SJCRH30 (cell line): ENCODE measurements around the gene PSMB9. TPM values are rescaled to one million over a fixed set of nuclear protein-coding genes. Genes with fewer than 3 reads are reported as not detected.
"Not testable (repeated sequence)": the region's sequence is repeated elsewhere in the genome, so short reads cannot be mapped to it uniquely, and the experiment has no call there.

Experiments
- DNase-seq, 2 experiments: peaks; one replicate each; pipeline ENCODE4 v3.0.0-alpha.2; 2015 to 2020
- H3K27ac ChIP-seq: fragments of 250-450 bp; sonication (Bioruptor Pico); 2 replicates; pipeline ENCODE4 v1.5.1; 2020; ENCODE audit warnings: mild to moderate bottlenecking, moderate library complexity
- H3K27me3 ChIP-seq: fragments of 250-450 bp; sonication (Bioruptor Pico); 2 replicates; pipeline ENCODE4 v1.5.1; 2020; ENCODE audit warnings: mild to moderate bottlenecking, moderate library complexity
- H3K36me3 ChIP-seq: fragments of 250-450 bp; sonication (Bioruptor Pico); 2 replicates; pipeline ENCODE4 v1.5.1; 2020; ENCODE audit warnings: mild to moderate bottlenecking, moderate library complexity
- H3K4me1 ChIP-seq: fragments of 250-450 bp; sonication (Bioruptor Pico); 2 replicates; pipeline ENCODE4 v1.5.1; 2020; ENCODE audit warnings: mild to moderate bottlenecking, moderate library complexity
- H3K4me3 ChIP-seq: fragments of 250-450 bp; sonication (Bioruptor Pico); 2 replicates; pipeline ENCODE4 v1.5.1; 2020; ENCODE audit warnings: mild to moderate bottlenecking, moderate library complexity
- H3K9me3 ChIP-seq: fragments of 250-450 bp; sonication (Bioruptor Pico); replicated peaks from 2 replicates; pipeline ENCODE4 v1.5.1; 2020; ENCODE audit warnings: mild to moderate bottlenecking, moderate library complexity
- total RNA-seq: library from RNA; depleted of rRNA; stranded (reverse); fragments of >200 nt; shearing (Covaris generic); gene quantifications from 2 replicates; pipeline ENCODE4 v1.2.3, GENCODE V29; 2014; rRNA removed

The PSMB9 gene
- total RNA-seq = 0.18 TPM in 1 of 2 replicates, not detected in the other

DNA sequence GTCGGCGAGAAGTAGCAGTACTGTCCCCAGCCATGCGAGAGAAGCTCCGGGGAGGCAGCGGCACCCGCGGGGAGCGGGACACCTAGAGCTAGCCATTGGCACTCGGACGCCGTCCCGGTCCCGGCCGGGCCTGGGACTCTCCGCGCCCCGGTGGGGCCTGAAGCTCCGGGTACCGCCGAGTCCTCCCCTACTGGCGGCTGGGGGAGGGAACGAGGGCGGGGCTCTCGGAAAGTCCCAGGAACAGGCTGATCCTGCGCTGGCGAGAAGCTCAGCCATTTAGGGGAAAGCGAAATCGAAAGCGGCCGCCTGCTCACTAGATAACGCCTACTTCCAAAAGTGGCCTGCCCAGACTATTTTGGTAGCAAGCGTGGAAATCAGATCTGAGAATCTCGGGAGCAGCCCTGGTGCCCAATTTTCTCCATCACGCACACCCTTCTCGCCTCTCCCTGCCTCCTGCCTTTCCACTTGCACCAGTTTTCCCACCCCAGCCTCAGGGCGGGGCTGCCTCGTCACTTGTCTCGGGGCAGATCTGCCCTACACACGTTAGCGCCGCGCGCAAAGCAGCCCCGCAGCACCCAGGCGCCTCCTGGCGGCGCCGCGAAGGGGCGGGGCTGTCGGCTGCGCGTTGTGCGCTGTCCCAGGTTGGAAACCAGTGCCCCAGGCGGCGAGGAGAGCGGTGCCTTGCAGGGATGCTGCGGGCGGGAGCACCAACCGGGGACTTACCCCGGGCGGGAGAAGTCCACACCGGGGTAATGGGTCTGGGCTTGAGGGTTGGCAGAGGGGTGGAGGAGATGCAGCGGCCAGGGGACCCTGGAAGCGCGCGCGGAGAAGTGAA is at the start of gene PSMB9, which contains the start of gene TAP1:
Gene PSMB9 (plus strand): TSS at position 652 of the 835 bp plus-strand sequence. CDS start 38 bp downstream, at position 690.
Gene TAP1 (minus strand): TSS at position 164 of the 835 bp plus-strand sequence. CDS start 68 bp downstream, at position 96.
- DNase-seq = peak; percentile 79 to 81
- Histone ChIP-seq H3K27ac (no peak within 1 kb of the TSS), H3K27me3 (peaks cover 19% of the 10 kb centered on the region), H3K4me1 (peaks cover 2% of the 10 kb centered on the region; the same call in 1 of the 2 replicates), H3K36me3 (no peaks in the 10 kb centered on the region), H3K4me3 (peak within 1 kb of the TSS; percentile 58), H3K9me3 (no peaks in the 10 kb centered on the region)

DNA sequence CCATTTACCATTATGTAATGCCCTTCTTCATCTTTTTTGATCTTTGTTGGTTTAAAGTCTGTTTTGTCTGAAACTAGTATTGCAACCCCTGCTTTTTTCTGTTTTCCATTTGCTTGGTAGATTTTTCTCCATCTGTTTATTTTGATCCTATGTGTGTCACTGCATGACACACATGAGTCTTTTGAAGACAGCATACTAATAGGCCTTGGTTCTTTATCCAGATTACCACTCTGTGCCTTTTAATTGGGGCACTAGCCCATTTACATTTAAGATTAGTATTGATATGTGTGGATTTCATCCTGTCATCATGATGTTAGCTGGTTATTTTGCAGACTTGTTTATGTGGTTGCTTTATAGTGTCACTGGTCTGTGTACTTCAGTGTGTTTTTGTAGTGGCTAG is 48.6 kb upstream of the PSMB9 start:
- H3K27ac ChIP-seq, H3K4me3 ChIP-seq, H3K36me3 ChIP-seq, DNase-seq, H3K9me3 ChIP-seq, H3K27me3 ChIP-seq: not testable (repeated sequence)
- H3K4me1 ChIP-seq = peaks cover 10% of the 10 kb centered on the region

DNA sequence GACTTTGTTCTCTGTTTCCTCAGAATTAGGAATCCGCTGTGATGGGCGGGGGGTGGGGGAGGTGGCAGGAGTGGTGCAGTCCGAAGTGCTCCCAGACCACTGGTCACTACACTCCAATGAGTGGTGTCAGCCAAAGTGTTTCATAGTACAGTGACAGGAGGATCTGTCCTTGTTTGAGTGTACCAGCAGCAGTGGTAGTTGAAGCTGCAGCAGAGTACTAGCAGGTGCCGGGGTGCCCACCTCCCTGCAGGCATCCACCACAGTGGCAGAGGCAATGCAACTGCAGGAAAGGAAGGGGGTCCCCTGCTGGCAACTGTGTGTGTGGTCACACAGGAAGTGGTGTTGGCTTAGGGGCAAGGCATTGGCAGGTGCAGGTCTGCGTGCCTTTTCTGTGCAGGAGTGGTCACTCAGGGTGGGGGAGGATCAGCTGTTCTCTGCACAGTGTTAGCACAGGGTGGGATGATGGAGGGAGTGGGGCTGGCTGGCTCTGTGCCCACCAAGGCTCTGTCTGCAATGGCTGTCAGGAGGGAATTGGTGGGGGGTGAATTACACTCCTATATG is 46.9 kb upstream of the PSMB9 start:
- DNase-seq = peak; percentile 73 to 76
- Histone ChIP-seq H3K27me3 (no peaks in the 10 kb centered on the region; the same call in 1 of the 2 replicates), H3K36me3 (no peaks in the 10 kb centered on the region), H3K9me3 (no peaks in the 10 kb centered on the region), H3K4me1 (peaks cover 10% of the 10 kb centered on the region), H3K27ac (no peak overlapping the region), H3K4me3 (no peak overlapping the region)

DNA sequence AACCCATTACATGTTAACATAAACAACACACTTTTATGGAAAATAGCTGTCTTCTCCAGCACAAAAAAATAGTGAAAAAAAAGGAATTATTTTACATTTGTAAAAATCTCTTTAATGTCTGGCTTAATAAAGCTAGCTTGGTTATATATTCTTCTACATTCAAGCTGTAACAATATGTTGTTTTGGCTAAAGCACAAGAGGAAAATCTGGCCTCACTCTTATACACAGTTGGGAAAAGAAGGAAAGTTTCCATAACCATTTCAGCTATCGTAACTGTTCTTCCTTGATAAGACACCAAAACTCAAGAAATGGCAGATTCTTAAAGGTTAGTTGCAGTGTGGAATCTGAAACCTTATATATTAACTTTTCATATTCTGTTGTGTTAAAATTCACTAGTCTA is 44.8 kb upstream of the PSMB9 start:
- Histone ChIP-seq H3K9me3 (no peaks in the 10 kb centered on the region), H3K4me3 (no peak overlapping the region), H3K27me3 (no peaks in the 10 kb centered on the region), H3K4me1 (peaks cover 10% of the 10 kb centered on the region), H3K36me3 (no peaks in the 10 kb centered on the region), H3K27ac (no peak overlapping the region)
- DNase-seq = no peak

DNA sequence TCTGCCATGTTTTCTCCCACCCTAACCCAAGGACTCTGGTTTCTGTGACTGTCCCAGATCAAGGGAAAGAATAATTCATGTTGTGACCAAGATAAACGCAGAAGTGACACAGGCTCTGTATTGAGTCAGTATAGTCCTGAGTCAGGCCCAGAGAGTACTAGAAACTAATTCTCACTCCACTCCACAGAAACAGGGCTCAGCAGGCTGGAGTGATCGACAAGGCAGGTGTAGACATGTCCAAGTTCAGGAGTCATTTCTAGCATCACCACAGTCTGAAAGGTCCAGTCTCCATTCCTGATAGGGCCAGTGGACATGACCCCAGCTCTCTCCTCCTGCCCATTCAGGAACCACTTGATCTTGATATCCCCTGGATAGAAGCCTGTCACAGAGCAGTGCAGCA is 39.8 kb upstream of the PSMB9 start:
- Histone ChIP-seq H3K4me3 (no peak overlapping the region), H3K27me3 (no peaks in the 10 kb centered on the region), H3K4me1 (peaks cover 6% of the 10 kb centered on the region), H3K27ac (no peak overlapping the region), H3K36me3 (no peaks in the 10 kb centered on the region), H3K9me3 (no peaks in the 10 kb centered on the region)
- no peak for DNase-seq

DNA sequence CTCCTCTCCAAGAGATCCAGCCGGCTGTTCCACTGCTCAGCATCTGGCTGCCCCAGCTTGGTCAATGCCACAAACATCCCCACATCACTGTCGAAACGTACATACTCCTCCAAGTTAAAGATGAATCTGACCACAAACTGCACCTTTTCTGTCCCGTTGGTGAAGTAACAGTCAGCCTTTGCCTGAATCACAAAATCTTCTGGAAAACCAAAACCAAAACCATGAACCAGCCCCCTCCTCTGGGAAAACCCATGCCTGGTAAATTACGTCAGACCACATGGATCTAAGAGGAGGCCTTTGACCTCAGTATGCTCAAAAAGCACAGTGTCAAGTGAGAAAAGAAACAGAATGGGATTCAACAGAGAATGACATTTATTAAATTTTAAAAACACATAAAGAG is 38.9 kb upstream of the PSMB9 start:
- no peaks in the 10 kb centered on the region for H3K36me3 ChIP-seq
- H3K27ac ChIP-seq = no peak overlapping the region
- H3K4me1 ChIP-seq = peaks cover 14% of the 10 kb centered on the region
- no peak for DNase-seq
- no peaks in the 10 kb centered on the region for H3K9me3 ChIP-seq
- H3K27me3 ChIP-seq = no peaks in the 10 kb centered on the region
- H3K4me3 ChIP-seq = no peak overlapping the region

DNA sequence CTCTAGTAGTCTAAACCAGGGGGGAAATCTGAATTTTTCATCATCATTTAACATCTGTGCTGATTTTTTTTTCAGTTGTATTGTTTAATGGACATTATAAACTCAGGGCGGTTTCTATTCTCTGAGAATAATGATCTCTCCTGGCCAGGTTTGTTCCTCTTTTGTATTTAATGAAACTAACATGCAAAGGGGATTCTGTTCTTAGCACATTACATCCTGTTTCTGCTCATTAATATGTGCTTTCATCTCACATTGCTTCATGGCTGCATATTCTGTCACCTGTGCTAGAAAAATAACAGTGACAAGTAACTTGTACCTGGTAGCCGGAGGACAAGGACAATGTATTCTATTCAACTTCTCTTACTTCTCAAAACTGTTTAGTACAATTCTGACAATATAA is 38.0 kb upstream of the PSMB9 start:
- DNase-seq = no peak
- Histone ChIP-seq H3K27ac (no peak overlapping the region), H3K36me3 (no peaks in the 10 kb centered on the region), H3K9me3 (no peaks in the 10 kb centered on the region), H3K4me1 (peaks cover 23% of the 10 kb centered on the region), H3K27me3 (no peaks in the 10 kb centered on the region), H3K4me3 (no peak overlapping the region)

DNA sequence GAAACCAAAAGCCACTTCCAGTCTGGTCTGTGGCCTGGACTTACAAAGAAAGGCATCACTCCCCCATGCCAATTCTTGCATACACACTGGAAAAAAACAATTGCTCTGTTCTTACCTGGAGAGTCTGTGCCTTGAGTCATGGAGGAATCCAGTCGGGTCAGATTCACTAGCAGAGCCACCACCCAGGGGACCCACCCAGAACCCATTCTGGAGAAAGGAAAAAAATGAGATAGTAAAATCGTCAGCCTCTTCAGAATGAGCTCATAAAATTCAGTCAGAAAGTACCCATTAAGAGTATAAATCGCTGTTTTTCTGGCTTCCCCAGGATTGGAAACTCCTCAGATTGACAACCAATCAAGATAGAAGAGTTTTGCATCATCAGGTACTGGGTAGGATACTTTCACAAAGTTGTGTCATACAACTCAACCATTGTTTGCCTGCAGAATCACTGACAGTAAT is 37.2 kb upstream of the PSMB9 start, which contains the start of gene HLA-DOB:
Gene HLA-DOB (minus strand): TSS at position 257 of the 459 bp plus-strand sequence. CDS start 51 bp downstream, at position 206.
- Histone ChIP-seq H3K9me3 (no peaks in the 10 kb centered on the region), H3K27me3 (no peaks in the 10 kb centered on the region), H3K4me3 (no peak within 1 kb of the TSS), H3K4me1 (peaks cover 30% of the 10 kb centered on the region), H3K27ac (no peak within 1 kb of the TSS), H3K36me3 (no peaks in the 10 kb centered on the region)
- no peak for DNase-seq

DNA sequence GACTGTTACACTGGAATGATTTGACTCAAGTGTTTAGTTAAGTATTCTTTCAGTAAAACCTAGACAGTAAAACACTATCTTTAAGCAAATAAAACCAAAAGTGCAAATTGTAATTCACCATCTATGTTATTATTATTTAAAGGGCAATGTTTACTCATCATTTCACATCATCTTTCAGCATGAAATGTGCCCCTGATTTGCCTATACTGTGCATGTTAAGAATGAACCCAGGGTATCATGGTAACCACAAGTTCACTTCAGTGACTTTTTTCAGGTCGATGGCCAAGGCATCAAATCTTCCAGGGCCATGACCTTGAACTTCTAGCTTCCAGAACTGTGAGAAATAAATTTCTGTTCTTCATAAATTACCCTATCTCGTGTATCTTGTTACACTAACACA is 35.1 kb upstream of the PSMB9 start:
- DNase-seq = no peak
- H3K36me3 ChIP-seq = no peaks in the 10 kb centered on the region
- peaks cover 30% of the 10 kb centered on the region for H3K4me1 ChIP-seq
- H3K4me3 ChIP-seq = no peak overlapping the region
- no peaks in the 10 kb centered on the region for H3K27me3 ChIP-seq
- H3K9me3 ChIP-seq = no peaks in the 10 kb centered on the region
- H3K27ac ChIP-seq = peak overlapping the region; percentile 92

DNA sequence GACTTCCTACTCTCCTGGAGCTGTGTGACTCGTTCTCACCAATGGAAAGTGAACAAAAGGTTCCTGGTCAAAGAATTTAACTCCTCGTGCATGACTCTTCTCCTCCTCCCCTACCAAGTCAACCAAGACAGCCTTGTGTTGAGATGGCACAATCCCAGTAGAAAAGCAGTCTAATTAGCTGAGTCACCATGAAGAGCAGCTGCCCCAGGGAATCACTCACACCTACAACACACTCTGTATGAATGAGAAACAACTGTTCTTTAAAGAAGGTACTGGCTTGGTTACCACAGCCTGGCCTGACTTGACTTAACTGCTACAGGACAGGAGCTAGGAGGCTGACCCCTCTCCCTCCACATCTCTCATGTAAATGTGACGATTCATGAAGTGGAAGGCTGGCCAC is 34.3 kb upstream of the PSMB9 start:
- no peak overlapping the region for H3K4me3 ChIP-seq
- peaks cover 30% of the 10 kb centered on the region for H3K4me1 ChIP-seq
- peak overlapping the region; percentile 92 for H3K27ac ChIP-seq
- no peaks in the 10 kb centered on the region for H3K27me3 ChIP-seq
- peak; percentile 88 to 96 for DNase-seq
- no peaks in the 10 kb centered on the region for H3K36me3 ChIP-seq
- H3K9me3 ChIP-seq = no peaks in the 10 kb centered on the region

DNA sequence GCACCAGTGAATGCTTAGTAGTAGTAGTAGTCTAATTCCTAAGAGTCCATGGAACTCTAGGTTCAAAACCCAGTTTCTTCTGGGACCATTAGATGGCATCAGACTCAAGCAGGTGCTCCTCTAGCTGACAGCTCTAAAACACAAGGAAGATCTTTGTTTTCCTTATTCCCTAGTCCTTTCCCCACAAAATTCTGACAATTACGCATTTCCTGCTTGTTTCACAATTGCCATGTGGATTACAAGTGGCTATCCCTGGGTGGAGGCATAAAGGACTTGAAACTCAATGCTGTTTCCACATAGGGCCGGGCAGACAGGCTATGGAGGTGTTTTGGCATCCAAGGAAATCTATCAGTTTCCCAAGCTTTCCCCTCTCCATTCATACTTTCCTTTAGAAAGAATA is 28.0 kb upstream of the PSMB9 start:
- Histone ChIP-seq H3K4me3 (no peak overlapping the region), H3K4me1 (peaks cover 8% of the 10 kb centered on the region)
- DNase-seq = no peak

DNA sequence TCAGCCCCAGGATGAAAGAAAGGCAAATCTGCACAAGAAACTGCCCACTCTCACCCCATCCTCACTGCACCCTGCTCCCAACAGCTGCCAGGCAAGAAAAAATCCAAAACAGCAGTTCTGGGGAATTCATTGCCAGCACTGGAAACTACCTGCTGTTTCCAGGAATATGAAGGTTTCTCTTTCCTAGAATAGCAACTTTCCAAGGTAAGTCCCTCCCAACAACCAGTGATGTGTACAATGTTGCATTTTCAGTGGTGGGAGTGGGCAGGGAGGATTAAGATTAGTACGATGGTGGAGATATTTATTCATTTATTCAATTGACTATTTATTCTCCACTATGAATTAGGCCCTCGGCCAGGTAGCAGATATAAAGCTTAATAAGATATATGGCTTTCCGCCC is 27.0 kb upstream of the PSMB9 start:
- Histone ChIP-seq H3K27me3 (no peaks in the 10 kb centered on the region), H3K9me3 (no peaks in the 10 kb centered on the region), H3K27ac (no peak overlapping the region), H3K4me3 (no peak overlapping the region), H3K4me1 (no peaks in the 10 kb centered on the region; the same call in 1 of the 2 replicates), H3K36me3 (peaks cover 5% of the 10 kb centered on the region; the same call in 1 of the 2 replicates)
- DNase-seq = no peak

More for the DNA sequence above, 28.0 kb upstream of the PSMB9 start:
- no peaks in the 10 kb centered on the region for H3K9me3 ChIP-seq
- H3K27ac ChIP-seq = no peak overlapping the region
- no peaks in the 10 kb centered on the region for H3K27me3 ChIP-seq
- H3K36me3 ChIP-seq = peaks cover 5% of the 10 kb centered on the region; the same call in 1 of the 2 replicates

DNA sequence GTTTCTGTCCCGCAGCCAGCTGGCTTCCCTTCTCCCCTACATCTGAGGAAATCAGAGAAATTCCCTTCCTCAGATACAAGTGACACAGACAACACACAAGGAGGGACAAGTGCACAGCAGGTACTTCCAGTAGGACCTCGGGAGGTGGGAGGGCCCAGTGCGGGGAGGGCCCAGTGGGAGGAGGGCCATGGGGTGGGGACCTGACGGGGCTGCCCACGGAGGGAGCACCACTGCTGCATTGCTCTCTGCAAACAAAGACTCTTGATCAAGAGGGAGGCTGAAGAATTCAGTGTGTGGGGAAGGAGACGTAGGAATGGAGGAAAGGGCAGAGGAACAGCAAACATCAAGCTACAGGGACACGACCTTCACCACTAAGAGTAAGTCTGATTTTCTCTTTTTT is 24.5 kb upstream of the PSMB9 start:
- H3K27ac ChIP-seq = no peak overlapping the region
- H3K4me3 ChIP-seq = no peak overlapping the region
- no peaks in the 10 kb centered on the region; the same call in 1 of the 2 replicates for H3K4me1 ChIP-seq
- H3K36me3 ChIP-seq = peaks cover 13% of the 10 kb centered on the region; the same call in 1 of the 2 replicates
- no peaks in the 10 kb centered on the region for H3K9me3 ChIP-seq
- H3K27me3 ChIP-seq = no peaks in the 10 kb centered on the region
- DNase-seq = no peak

DNA sequence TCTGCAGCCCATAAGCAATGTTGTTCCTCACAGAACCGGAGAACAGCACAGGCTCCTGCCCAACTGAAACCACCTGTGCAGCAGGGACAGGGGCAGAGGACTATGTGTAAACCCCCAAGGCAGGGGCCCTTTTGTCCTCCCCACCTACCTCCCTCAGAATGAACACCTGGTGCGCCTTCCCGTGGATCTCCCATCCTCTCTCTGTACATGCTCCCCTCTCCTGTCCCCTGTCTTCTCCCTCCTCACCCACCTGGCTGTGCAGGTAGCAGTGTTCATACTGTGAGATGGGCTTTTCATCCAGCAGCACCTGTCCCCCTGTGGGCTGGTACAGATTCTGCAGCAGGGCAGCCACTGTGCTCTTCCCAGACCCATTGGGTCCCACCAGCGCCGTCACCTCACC is 24.0 kb upstream of the PSMB9 start:
- Histone ChIP-seq H3K27ac (no peak overlapping the region), H3K27me3 (no peaks in the 10 kb centered on the region), H3K4me1 (no peaks in the 10 kb centered on the region; the same call in 1 of the 2 replicates), H3K4me3 (no peak overlapping the region), H3K36me3 (peaks cover 13% of the 10 kb centered on the region; the same call in 1 of the 2 replicates), H3K9me3 (no peaks in the 10 kb centered on the region)
- DNase-seq = no peak

DNA sequence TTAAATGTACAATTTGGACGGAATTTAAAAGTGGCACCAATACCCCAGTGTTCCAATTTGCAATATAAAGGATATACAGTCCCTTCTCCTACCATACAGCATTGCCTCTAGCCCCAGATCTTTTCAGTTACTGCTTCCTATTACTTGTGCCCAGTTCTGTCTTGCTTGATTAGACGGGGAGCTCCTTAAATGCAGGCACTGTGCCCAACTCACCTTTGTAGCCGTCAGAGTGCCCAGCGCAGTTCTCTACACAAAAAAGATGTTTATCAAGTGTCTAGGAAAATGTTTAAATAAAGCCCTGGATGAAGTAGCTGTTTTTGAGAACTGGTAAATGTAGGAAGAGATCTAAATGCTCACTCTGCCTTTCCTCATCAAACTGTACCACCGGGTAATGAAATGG is 23.1 kb upstream of the PSMB9 start:
- no peak overlapping the region for H3K27ac ChIP-seq
- no peaks in the 10 kb centered on the region for H3K27me3 ChIP-seq
- no peaks in the 10 kb centered on the region; the same call in 1 of the 2 replicates for H3K4me1 ChIP-seq
- no peak overlapping the region for H3K4me3 ChIP-seq
- no peak for DNase-seq
- peaks cover 13% of the 10 kb centered on the region; the same call in 1 of the 2 replicates for H3K36me3 ChIP-seq
- H3K9me3 ChIP-seq = no peaks in the 10 kb centered on the region
